Stimulated activated CD4-positive, alpha-beta T cell treated with anti-CD3 and anti-CD28 coated beads, TNF-alpha, amount 100 ng/mL, for 1 hour (primary cell): Measurements from ENCODE around the gene AAR2.

Source experiments
- DNase-seq, 3 donors: peaks; one replicate each; pipeline ENCODE4 v3.0.0-alpha.2; 2020; ENCODE audit warnings: low read depth in 3 of 3, low spot score in 1 of 3

Gene AAR2

GRCh38 chr20:36217226-36217625, 19.1 kb upstream of the AAR2 start:
- DNase-seq, result no peak

- no peak for DNase-seq
These were observed 17.8 kb upstream of the AAR2 start for GRCh38 chr20:36218380-36219064.

- DNase-seq, result no peak
These were observed 16.5 kb upstream of the AAR2 start for GRCh38 chr20:36219671-36220220.

DNA sequence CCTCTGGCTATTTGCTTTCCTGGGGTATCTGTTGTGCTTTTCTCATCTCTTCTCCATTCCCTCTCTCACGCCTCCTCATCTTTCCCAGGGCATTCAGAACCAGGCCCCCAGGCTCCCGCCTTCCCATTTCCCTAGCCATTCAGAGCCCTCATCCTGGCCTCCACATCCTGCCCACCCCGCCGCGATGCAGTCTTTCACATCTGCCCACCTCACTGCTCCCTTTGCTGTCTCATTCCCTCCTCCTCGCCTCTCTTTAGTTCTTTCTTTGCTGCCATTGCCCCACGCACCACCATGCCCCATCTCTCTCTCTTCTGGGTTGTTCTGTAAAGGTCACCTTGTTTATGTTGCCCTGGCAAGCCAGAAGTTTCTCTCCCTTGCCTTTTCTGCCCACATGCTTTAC, 10.6 kb upstream of the AAR2 start:
- DNase-seq, result no peak

DNA sequence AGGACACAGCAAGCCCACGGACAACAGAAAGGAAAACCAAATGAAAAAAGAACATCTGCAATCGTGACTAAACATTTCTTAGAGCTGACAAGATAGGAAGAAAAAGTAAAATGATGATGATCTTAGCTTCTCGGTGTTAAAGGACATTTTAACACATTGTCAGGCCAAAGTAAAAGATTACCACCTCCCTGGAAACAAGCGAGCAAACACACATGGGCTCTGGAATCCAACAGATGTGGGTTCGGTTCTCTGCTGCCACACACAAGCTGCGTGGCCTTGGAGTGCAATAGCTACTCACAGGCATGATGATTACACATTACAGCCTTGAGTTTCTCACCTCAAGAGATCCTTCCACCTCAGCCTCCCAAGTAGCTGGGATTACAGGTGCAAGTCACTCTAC, 7.5 kb upstream of the AAR2 start:
- no peak for DNase-seq

- DNase-seq, result no peak
These were observed 6.3 kb upstream of the AAR2 start for GRCh38 chr20:36230019-36230418.

DNA sequence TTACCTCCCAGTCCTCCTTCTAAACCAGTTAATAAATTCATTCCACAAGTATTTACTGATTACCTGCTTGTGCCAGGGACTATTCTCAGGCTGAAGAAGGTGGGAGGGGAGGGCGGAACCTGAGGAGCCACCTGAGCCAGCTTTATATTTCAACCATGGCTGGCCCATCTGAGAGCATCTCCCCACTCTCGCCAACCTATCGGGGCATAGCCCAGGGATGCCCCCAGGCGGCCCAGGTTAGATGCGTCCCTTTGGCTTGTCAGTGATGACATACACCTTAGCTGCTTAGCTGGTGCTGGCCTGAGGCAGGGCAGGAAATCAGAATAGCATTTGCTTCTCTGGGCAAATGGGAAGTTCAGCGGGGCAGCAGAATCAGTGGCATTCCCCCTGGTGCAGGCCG, 4.9 kb upstream of the AAR2 start:
- DNase-seq, result no peak

DNA sequence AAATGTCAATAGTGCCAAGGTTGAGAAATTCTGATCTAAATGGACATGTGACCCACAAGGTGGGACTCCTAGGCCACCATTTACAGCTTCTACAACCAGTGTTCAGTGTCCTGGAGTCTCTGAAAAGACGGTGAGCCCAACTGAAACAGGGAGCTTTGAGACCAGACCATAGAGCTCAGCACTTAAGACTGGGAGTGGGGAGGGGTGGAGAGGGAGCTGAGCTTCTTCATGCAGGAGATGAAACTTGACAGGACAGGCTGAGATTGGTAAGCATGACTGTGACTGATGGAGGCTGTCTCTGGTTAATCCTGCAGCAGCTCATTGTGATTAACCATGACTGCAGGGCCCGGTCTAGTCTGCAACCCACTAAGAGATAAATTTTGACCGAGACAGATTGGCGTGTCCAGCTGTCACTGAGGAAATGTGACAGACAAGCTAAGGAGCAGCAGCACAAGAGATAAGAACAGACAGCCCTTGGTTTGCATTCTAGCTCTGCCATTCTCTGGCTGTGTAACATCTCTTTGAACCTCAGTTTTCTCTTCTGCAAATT, 1.4 kb upstream of the AAR2 start:
- no peak for DNase-seq

DNA sequence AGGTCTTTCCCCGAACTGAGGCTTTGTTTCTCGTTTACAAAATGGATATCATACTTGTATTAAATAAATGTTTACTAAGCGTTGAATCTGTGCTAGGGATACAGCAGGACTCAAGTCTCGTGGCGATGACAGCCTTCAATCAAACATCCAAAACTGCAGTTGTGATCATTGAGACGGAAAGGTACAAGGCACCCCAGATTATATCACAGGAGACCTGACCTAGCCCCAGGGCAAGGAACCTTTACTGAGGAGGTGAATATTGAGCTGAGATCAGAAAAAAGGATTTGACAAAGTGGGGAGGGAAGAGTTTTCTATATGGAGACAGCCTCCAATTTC, 476 bp downstream of the AAR2 start:
- no peak for DNase-seq

DNA sequence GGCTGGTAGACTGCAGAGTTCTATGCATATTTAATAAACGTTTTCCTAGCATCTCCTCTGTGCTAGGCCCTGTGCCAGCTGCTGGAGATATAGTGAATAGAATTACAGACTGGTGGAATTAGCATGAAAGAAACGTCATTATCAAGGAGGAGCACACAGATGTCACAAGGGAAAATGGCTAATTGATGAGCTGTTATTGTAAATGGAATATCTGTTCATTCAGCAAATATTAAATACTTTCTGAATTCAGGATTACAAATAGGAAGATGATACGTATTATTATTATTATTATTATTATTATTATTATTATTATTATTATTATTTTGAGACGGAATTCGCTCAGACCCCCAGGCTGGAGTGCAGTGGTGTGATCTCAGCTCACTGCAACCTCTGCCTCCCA, 1.2 kb downstream of the AAR2 start:
- DNase-seq, result no peak

DNA sequence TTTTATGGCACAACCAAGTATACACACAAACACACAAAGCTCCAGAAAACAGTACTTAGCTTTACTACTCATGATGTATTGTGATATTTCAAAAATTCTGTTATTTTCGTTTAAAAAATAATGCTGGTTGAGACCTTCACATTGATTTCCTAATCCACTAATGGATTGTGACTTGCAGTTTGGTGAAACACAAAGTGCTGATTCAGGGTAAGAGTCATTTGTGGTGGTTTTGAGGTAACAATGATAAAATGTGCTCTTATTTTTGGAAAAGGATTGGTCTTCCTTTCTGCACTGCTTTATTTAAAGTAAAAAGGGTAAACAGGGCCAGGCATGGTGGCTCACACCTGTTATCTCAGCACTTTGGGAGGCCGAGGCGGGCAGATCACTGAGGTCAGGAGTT, 1.9 kb downstream of the AAR2 start:
- no peak for DNase-seq

- DNase-seq, result no peak
These were observed 2.5 kb downstream of the AAR2 start for GRCh38 chr20:36238760-36239159.

- no peak for DNase-seq
These were observed 3.8 kb downstream of the AAR2 start for GRCh38 chr20:36240076-36240475.

GRCh38 chr20:36241678-36242077, 5.4 kb downstream of the AAR2 start:
- DNase-seq, result no peak

DNA sequence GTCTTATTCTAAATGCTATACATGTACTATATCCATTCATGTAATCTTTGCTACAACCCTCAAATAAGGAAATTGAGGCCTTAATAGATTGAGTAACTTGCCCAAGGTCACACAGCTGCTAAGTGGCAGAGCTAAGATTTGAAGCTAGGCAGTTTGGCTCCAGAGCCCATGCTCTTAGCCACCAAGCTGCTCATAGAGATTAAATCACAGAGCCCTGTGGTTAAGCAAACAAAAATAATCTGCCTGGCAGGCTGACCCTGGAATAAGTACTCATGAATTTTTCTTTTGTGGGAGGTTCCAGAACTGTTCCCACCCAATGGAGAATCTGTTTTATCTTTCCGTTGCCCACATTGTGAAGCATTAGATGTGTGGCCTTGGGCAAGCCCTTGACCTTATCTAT, 7.4 kb downstream of the AAR2 start:
- DNase-seq, result no peak

- no peak for DNase-seq
These were observed 10.1 kb downstream of the AAR2 start for GRCh38 chr20:36246401-36246800.

- no peak for DNase-seq
These were observed 12.6 kb downstream of the AAR2 start for GRCh38 chr20:36248836-36249235.

DNA sequence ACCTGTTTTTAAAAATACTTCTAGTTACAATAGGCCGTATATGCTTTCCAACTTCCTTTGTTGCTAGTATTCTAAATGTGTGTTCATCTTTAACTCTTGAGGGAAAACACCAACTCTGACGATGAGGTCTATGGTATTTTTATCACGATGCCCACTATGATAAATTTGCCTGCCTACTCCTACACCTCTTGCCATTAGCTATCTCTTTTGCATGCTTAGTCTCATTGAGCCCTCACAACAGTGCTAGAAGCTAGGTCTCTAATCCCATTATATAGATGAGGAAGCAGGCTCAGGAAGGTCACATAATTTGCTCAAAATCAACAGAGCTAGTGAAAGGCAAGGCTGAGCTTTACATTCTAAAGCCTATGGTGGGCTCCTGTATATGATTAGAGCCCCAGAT, 13.2 kb downstream of the AAR2 start:
- no peak for DNase-seq

DNA sequence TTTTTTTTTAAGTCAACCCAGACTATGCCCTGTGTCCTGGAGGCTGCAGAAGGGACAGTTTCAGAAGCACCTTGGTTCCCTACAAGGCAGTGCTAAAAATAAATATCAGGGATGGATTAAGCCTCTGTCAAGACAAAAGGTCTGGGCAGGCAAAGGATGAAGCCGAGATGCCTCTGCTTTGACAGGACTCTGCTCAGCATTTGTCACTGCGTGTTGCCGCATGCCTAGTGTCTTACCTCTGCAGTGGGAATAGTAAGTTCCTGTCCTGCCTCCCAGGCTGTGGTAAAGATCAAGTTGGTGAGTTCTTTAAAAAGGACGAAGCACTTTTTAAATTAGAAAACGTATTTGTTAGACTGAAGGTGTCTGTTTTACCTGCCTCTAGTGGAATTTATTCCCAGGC, 15.1 kb downstream of the AAR2 start:
- DNase-seq, result no peak

DNA sequence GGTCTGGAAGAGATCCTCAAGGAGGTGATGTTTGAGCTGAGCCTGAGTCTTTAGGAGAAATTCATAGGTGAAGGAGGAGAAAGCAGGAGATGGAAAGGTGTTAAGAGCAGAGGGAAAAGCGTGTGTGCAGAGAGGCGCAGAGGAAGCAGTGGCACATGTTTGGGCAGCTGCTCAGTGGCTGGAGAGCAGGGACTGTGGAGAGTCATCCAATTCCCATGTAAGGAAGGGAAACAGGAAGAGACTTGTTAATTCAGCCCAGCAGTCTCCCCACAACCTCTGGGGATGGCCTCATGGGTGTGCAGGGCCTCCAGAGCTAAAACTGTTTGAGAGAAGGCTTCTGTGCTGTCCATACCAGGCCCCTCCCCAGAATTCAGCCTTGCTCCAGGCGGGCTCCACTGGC, 16.2 kb downstream of the AAR2 start:
- no peak for DNase-seq

- DNase-seq, result no peak
These were observed 16.8 kb downstream of the AAR2 start for GRCh38 chr20:36253036-36253435.

DNA sequence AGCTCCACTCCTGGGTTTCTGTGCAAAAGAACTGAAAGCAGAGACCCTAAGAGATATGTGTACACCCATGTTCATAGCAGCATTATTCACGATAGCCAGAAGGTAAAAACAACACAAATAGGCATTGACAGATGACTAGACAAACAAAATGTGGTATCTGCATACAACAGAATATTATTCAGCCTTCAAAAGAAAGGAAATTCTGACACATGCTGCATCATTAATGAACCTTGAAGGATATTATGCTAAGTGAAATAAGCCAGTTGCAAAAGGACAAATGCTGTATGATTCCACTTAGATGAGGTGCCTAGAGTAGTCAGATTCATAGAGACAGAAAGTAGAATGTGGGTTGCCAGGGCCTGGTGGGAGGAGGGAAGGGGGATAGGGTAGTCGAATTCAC, 17.8 kb downstream of the AAR2 start:
- DNase-seq, result no peak

GRCh38 chr20:36255445-36255844, 19.2 kb downstream of the AAR2 start:
- DNase-seq, result no peak
